Transverse colon (tissue), 4 donors: ENCODE results near the gene FGF1. TPM values are rescaled to one million over a fixed set of nuclear protein-coding genes. Genes with fewer than 3 reads are reported as not detected.

Experiments used
- DNase-seq: peaks from one replicate; pipeline ENCODE4 v3.0.0-alpha.2; 2019
- H3K27ac ChIP-seq, 4 donors: fragments of 200-600 bp; sonication (generic); 2 replicates each; pipeline ENCODE4 v1.5.1; 2016 to 2018; ENCODE audit warnings: inconsistent platforms in 4 of 4
- H3K27me3 ChIP-seq: fragments of 200-600 bp; sonication (generic); 2 replicates; pipeline ENCODE4 v1.5.1; 2017; ENCODE audit warnings: inconsistent platforms
- H3K36me3 ChIP-seq, 4 donors: fragments of 200-600 bp; sonication (generic); 2 replicates each; pipeline ENCODE4 v1.5.1; 2017 to 2019; ENCODE audit warnings: inconsistent platforms in 4 of 4
- H3K4me1 ChIP-seq, 4 donors: fragments of 200-600 bp; sonication (generic); 2 replicates each; pipeline ENCODE4 v1.5.1; 2017 to 2020; ENCODE audit warnings: inconsistent platforms in 4 of 4
- H3K4me3 ChIP-seq, 4 donors: fragments of 200-600 bp; sonication (generic); 1 replicate in 1 of 4; 2 replicates in 3 of 4; pipeline versions ENCODE4 v1.5.1 to v1.6.1; 2017 to 2019; ENCODE audit warnings: inconsistent platforms in 4 of 4
- H3K9me3 ChIP-seq, 2 donors: fragments of 200-600 bp; sonication (generic); 2 replicates each; pipeline ENCODE4 v1.5.1; 2017 to 2019; ENCODE audit warnings: inconsistent platforms in 2 of 2
- EP300 ChIP-seq: sonication (generic); formaldehyde crosslinking; IDR thresholded peaks from one replicate; pipeline ENCODE4 v1.6.1; 2017; ENCODE audit warnings: antibody characterized with exemption, low read depth
- POLR2A ChIP-seq: fragments of 450-650 bp; IDR thresholded peaks from one replicate; pipeline ENCODE4 v1.6.1; 2016; ENCODE audit warnings: antibody characterized with exemption, mild to moderate bottlenecking, moderate library complexity
- POLR2AphosphoS5 ChIP-seq, 3 donors: sonication (generic); formaldehyde crosslinking; IDR thresholded peaks; one replicate each; pipeline ENCODE4 v1.6.1; 2016; ENCODE audit warnings: antibody characterized with exemption in 3 of 3
- WGBS, 2 donors: methylation state at CpG; one replicate each; pipeline ENCODE4 v1.1.5; 2018; ENCODE audit warnings: low coverage in 1 of 2; 5-methylcytosine and 5-hydroxymethylcytosine counted together
- in situ Hi-C, 4 donors: fragments of 200-750 bp; cut with MboI; loops; one replicate each; pipeline versions ENCODE4 v1.15.0 to v1.15.1; 2017; ENCODE audit warnings: low sequenced_read_pairs in 3 of 4, low pct_ligation_motif_present in 1 of 4, low pct_unique_long_range_greater_than_20kb in 1 of 4
- intact Hi-C: fragments of 100-400 bp; cut with DNase I; formaldehyde crosslinking; loops from one replicate; pipeline ENCODE4 v1.15.1; 2023; ENCODE audit warnings: low total_unique reads
- total RNA-seq, 4 donors: library from RNA; depleted of rRNA; stranded (reverse); fragments of >200 nt; gene quantifications; one replicate each; pipeline ENCODE4 v1.1.0, GENCODE V29; 2016
- TF ChIP-seq, protein P1 (sequence below), 5 experiments: fragments of 200-600 bp in 3 of 5; fragments of 450-650 bp in 2 of 5; sonication (generic) in 3 of 5; IDR thresholded peaks; 1 replicate in 2 of 5; 2 replicates in 3 of 5; pipeline ENCODE4 v1.5.1; 2016 to 2017; ENCODE audit warnings: antibody characterized with exemption in 5 of 5, inconsistent platforms in 3 of 5, mild to moderate bottlenecking in 2 of 5, moderate library complexity in 1 of 5

The FGF1 gene
- total RNA-seq, 4 donors from 2014 or later: 0.32 to 0.41 TPM; not detected in 2

DNA sequence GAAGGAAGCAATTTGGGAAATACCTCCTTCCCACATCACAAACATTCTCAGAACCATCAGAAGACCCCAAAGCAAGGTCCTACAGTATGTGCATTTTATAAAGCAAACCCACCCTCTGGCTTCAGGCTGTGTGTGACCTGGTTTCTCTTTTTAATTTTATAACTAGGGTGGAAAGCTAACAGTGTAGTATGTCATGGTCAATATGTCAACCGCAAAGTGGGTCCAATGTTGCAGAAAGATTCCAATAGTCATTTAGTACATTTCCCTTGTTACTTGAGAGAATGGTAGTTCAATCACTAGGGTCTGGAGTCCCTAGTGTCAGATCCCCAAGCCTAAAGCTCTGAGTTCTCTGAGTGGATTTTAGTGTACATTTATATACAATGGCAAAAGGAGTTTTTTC, 96.2 kb downstream of the FGF1 start:
- Histone ChIP-seq H3K36me3 (no peaks in the 10 kb centered on the region), H3K4me1 (no peaks in the 10 kb centered on the region), H3K27ac (no peak overlapping the region), H3K27me3 (peaks cover 7% of the 10 kb centered on the region), H3K4me3 (no peak overlapping the region), H3K9me3 (no peaks in the 10 kb centered on the region)
- intact Hi-C loops (no loop called here), in situ Hi-C loops (no loop called here)
- 77 to 88% methylated on average over 1 of the region's 1 CpG for WGBS, 2 donors
- no peak for DNase-seq
- TF ChIP-seq, protein P1, sequence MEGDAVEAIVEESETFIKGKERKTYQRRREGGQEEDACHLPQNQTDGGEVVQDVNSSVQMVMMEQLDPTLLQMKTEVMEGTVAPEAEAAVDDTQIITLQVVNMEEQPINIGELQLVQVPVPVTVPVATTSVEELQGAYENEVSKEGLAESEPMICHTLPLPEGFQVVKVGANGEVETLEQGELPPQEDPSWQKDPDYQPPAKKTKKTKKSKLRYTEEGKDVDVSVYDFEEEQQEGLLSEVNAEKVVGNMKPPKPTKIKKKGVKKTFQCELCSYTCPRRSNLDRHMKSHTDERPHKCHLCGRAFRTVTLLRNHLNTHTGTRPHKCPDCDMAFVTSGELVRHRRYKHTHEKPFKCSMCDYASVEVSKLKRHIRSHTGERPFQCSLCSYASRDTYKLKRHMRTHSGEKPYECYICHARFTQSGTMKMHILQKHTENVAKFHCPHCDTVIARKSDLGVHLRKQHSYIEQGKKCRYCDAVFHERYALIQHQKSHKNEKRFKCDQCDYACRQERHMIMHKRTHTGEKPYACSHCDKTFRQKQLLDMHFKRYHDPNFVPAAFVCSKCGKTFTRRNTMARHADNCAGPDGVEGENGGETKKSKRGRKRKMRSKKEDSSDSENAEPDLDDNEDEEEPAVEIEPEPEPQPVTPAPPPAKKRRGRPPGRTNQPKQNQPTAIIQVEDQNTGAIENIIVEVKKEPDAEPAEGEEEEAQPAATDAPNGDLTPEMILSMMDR (IDR thresholded peaks at IDR 0.05): no peak
- TF ChIP-seq POLR2A: no peak

DNA sequence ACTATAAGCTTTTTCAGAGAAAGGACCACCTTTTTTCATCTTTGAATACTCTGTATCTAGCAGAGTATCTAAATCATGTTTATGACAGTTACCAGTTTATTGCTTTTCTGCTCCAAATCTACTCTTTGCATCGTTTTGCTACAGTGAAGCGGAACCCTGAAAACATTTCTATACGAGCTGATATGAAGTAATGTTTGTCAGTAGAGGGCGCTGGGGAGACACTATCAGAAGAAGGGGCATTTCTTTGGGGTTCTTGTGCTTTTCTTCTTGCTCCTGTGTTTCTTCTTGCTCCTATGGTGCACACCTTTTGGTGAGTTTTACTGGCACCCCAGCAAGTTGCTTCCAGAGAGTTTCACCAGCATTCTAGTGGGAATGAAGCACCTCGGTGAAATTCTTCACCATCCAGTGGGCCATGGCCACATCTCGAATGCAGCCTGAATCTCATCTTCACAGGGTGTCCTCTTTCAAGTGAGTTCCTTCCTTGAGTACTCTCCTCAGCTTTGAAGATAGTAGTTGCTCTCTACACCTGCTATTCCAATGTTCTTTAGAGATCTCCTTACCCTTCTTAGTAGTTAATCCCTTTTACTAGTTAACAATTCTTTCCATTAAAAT, 98.4 kb downstream of the FGF1 start:
- no peak for TF ChIP-seq POLR2AphosphoS5 (IDR thresholded peaks at IDR 0.05)
- TF ChIP-seq, protein P1 (IDR thresholded peaks at IDR 0.05): peak in 3 of 5 experiments; percentile 19 to 36 (median 20)
- Histone ChIP-seq H3K9me3 (no peaks in the 10 kb centered on the region), H3K36me3 (no peaks in the 10 kb centered on the region), H3K4me3 (no peak overlapping the region), H3K4me1 (no peaks in the 10 kb centered on the region), H3K27me3 (peaks cover 7% of the 10 kb centered on the region), H3K27ac (no peak overlapping the region)
- WGBS, 2 donors: 53 to 56% methylated on average over 6 of the region's 6 CpGs
- no peak for DNase-seq
- in situ Hi-C loops: no loop called here
- intact Hi-C loops: no loop called here

DNA sequence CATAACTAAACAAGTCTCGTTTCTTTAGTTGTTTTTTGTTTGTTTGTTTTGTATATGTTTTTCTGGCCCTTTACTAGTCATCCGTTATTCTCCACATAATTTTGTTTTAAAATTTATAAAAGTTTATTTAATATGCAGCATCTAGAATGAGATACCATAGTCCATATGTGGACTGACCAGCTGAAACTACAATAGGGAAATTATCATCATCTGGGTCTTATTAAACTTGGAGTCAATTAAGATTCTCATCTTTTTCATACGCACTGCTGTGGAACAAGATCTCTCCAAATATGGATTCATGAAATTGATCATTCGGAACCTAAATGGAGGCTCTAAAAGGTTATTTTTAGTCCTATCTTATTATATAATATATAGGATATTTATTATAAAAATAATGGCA, 99.3 kb downstream of the FGF1 start:
- intact Hi-C loops (no loop called here), in situ Hi-C loops (no loop called here)
- H3K4me1 ChIP-seq: no peaks in the 10 kb centered on the region
- no peak overlapping the region for H3K4me3 ChIP-seq
- WGBS, 2 donors: 73 to 76% methylated on average over 4 of the region's 4 CpGs
- no peaks in the 10 kb centered on the region for H3K36me3 ChIP-seq
- H3K27me3 ChIP-seq: peaks cover 7% of the 10 kb centered on the region
- TF ChIP-seq POLR2A (no peak), EP300 (no peak), POLR2AphosphoS5 (IDR thresholded peaks at IDR 0.05) (no peak)
- TF ChIP-seq, protein P1 (IDR thresholded peaks at IDR 0.05): no peak
- H3K9me3 ChIP-seq: no peaks in the 10 kb centered on the region
- no peak for DNase-seq
- H3K27ac ChIP-seq: no peak overlapping the region

DNA sequence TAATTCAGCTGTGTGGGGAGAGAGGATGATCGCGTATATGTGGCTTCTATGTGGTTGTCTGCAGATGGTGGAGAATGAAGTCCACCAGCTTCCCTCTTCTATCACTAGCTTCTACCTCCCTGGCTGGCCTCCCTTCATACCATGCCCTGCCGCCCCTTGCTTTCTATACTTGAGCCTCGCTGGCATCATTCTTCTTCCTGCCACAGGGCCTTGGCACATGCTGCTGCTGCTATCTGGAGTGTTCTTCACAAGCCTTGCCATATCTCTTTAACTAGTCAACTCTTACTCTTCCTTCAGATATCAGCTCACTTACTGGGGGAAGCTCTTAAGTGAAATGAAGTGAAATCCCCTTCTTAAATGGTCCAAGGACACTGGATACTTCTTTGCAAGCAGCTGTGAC, 100.4 kb downstream of the FGF1 start:
- H3K27ac ChIP-seq: no peak overlapping the region
- no peak for DNase-seq
- H3K4me1 ChIP-seq: no peaks in the 10 kb centered on the region
- H3K4me3 ChIP-seq: no peak overlapping the region
- TF ChIP-seq POLR2A (no peak), POLR2AphosphoS5 (IDR thresholded peaks at IDR 0.05) (no peak), EP300 (no peak)
- TF ChIP-seq, protein P1 (IDR thresholded peaks at IDR 0.05): no peak
- no peaks in the 10 kb centered on the region for H3K36me3 ChIP-seq
- no peaks in the 10 kb centered on the region for H3K9me3 ChIP-seq
- peaks cover 7% of the 10 kb centered on the region for H3K27me3 ChIP-seq
- 93 to 100% methylated on average over 1 to 4 of the region's 4 CpGs for WGBS, 2 donors
- in situ Hi-C loops: no loop called here
- intact Hi-C loops: no loop called here
